SK-N-SH treated with all-trans-retinoic acid at 6 μM for 48 hours (cell line): Measurements from ENCODE around the gene DMRTB1.

Experiments
- ARNTL ChIP-seq: fragments of 450-650 bp; formaldehyde crosslinking; IDR thresholded peaks from 2 replicates; pipeline ENCODE4 v1.5.0; 2020; ENCODE audit warnings: low read depth, mild to moderate bottlenecking, moderate library complexity, borderline replicate concordance
- BACH2 ChIP-seq: fragments of 250-450 bp; sonication (Bioruptor Pico); IDR thresholded peaks from 2 replicates; pipeline ENCODE4 v1.9.0; 2021; ENCODE audit warnings: mild to moderate bottlenecking, borderline replicate concordance
- CREB5 ChIP-seq: fragments of 250-450 bp; sonication (Bioruptor Pico); IDR thresholded peaks from 2 replicates; pipeline ENCODE4 v1.5.1; 2020; ENCODE audit warnings: low read depth, mild to moderate bottlenecking, moderate library complexity
- OSR1 ChIP-seq: fragments of 250-450 bp; sonication (Bioruptor Pico); IDR thresholded peaks from 2 replicates; pipeline ENCODE4 v1.8.0; 2022; ENCODE audit warnings: moderate library complexity, mild to moderate bottlenecking, inconsistent platforms
- PATZ1 ChIP-seq: fragments of 250-450 bp; sonication (Bioruptor Pico); IDR thresholded peaks from 2 replicates; pipeline ENCODE4 v1.8.0; 2020; ENCODE audit warnings: mild to moderate bottlenecking, moderate library complexity, borderline replicate concordance
- POU6F1 ChIP-seq: fragments of 250-450 bp; sonication (Bioruptor Pico); IDR thresholded peaks from 2 replicates; pipeline ENCODE4 v1.8.0; 2021; ENCODE audit warnings: low read depth, mild to moderate bottlenecking, moderate library complexity, borderline replicate concordance
- ZNF565 ChIP-seq: fragments of 450-650 bp; formaldehyde crosslinking; conservative IDR thresholded peaks from 2 replicates; pipeline ENCODE4 v1.5.0; 2020; ENCODE audit warnings: low read depth, mild to moderate bottlenecking, moderate library complexity

- no peak for TF ChIP-seq POU6F1 (CRISPR knock-in tag)
- no peak for TF ChIP-seq ZNF565 (CRISPR knock-in tag)
- TF ChIP-seq BACH2 (CRISPR knock-in tag): no peak
- TF ChIP-seq OSR1: no peak
- TF ChIP-seq PATZ1 (CRISPR knock-in tag): no peak
- TF ChIP-seq ARNTL (CRISPR knock-in tag): no peak
- no peak for TF ChIP-seq CREB5 (CRISPR knock-in tag)
Measured at GRCh38 chr1:53410701-53411100, 48.5 kb upstream of the DMRTB1 start.
